Endothelial cell of umbilical vein (primary cell): ENCODE results near the gene DPF3.

ENCODE experiments used
- EZH2 ChIP-seq: IDR thresholded peaks from 2 replicates; pipeline ENCODE4 v1.6.1; 2012; ENCODE audit warnings: borderline replicate concordance, low read depth, mild to moderate bottlenecking, moderate library complexity, low read length, inconsistent platforms; ENCODE audit not compliant: severe bottlenecking
- MYC ChIP-seq: IDR thresholded peaks from one replicate; pipeline ENCODE4 v1.6.1; 2011; ENCODE audit warnings: mild to moderate bottlenecking, low read depth, low read length
- POLR2A ChIP-seq: IDR thresholded peaks from 2 replicates; pipeline ENCODE4 v1.6.1; 2012; ENCODE audit warnings: low read depth, mild to moderate bottlenecking, control low read depth, low read length
- POLR2AphosphoS5 ChIP-seq: IDR thresholded peaks from 2 replicates; pipeline ENCODE4 v1.6.1; 2012; ENCODE audit warnings: low read depth, mild to moderate bottlenecking, control low read depth, low read length, moderate library complexity; ENCODE audit not compliant: insufficient read depth
- TF ChIP-seq, protein P1 (sequence below): IDR thresholded peaks from 2 replicates; pipeline ENCODE4 v1.6.1; 2011; ENCODE audit not compliant: insufficient read depth, insufficient read length
- TF ChIP-seq, protein P2 (sequence below), 2 donors: IDR thresholded peaks; 1 replicate in 1 of 2; 2 replicates in 1 of 2; pipeline ENCODE4 v1.5.1; 2011; ENCODE audit warnings: low read length in 2 of 2, mild to moderate bottlenecking in 2 of 2, moderate library complexity in 2 of 2, control low read depth in 1 of 2, inconsistent platforms in 1 of 2, low read depth in 1 of 2; ENCODE audit not compliant: insufficient read depth in 1 of 2; ENCODE audit errors: extremely low read depth in 1 of 2

GRCh38 chr14:72607386-72608130 lies 286.3 kb downstream of the DPF3 start:
- TF ChIP-seq, protein P1, sequence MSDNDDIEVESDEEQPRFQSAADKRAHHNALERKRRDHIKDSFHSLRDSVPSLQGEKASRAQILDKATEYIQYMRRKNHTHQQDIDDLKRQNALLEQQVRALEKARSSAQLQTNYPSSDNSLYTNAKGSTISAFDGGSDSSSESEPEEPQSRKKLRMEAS: no peak
- TF ChIP-seq POLR2A (no peak), POLR2AphosphoS5 (no peak), MYC (no peak), EZH2 (no peak)
- TF ChIP-seq, protein P2, sequence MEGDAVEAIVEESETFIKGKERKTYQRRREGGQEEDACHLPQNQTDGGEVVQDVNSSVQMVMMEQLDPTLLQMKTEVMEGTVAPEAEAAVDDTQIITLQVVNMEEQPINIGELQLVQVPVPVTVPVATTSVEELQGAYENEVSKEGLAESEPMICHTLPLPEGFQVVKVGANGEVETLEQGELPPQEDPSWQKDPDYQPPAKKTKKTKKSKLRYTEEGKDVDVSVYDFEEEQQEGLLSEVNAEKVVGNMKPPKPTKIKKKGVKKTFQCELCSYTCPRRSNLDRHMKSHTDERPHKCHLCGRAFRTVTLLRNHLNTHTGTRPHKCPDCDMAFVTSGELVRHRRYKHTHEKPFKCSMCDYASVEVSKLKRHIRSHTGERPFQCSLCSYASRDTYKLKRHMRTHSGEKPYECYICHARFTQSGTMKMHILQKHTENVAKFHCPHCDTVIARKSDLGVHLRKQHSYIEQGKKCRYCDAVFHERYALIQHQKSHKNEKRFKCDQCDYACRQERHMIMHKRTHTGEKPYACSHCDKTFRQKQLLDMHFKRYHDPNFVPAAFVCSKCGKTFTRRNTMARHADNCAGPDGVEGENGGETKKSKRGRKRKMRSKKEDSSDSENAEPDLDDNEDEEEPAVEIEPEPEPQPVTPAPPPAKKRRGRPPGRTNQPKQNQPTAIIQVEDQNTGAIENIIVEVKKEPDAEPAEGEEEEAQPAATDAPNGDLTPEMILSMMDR (IDR thresholded peaks at IDR 0.05; ENCODE audit: extremely low read depth in 1 of 2, insufficient read depth in 1 of 2, low read depth in 1 of 2, low read length in 2 of 2): no peak
